ENCODE data around the gene BRICD5. TPM values are rescaled to one million over a fixed set of nuclear protein-coding genes. Genes with fewer than 3 reads are reported as not detected.

The BRICD5 gene
- total RNA-seq, 1 donor from 2014 or later = 14.4 TPM

- TF ChIP-seq, protein P1, sequence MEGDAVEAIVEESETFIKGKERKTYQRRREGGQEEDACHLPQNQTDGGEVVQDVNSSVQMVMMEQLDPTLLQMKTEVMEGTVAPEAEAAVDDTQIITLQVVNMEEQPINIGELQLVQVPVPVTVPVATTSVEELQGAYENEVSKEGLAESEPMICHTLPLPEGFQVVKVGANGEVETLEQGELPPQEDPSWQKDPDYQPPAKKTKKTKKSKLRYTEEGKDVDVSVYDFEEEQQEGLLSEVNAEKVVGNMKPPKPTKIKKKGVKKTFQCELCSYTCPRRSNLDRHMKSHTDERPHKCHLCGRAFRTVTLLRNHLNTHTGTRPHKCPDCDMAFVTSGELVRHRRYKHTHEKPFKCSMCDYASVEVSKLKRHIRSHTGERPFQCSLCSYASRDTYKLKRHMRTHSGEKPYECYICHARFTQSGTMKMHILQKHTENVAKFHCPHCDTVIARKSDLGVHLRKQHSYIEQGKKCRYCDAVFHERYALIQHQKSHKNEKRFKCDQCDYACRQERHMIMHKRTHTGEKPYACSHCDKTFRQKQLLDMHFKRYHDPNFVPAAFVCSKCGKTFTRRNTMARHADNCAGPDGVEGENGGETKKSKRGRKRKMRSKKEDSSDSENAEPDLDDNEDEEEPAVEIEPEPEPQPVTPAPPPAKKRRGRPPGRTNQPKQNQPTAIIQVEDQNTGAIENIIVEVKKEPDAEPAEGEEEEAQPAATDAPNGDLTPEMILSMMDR (IDR thresholded peaks at IDR 0.05; ENCODE audit: unreplicated experiment) = no peak
- H3K27me3 Mint-ChIP-seq (ENCODE audit: low read depth) = peaks cover 10% of the 10 kb centered on the region
- no peaks in the 10 kb centered on the region for H3K9me3 Mint-ChIP-seq
- no peak overlapping the region for H3K4me3 Mint-ChIP-seq
- DNase-seq (ENCODE audit: low spot score in 2 of 2, unreplicated experiment in 2 of 2) = no peak
- H3K36me3 Mint-ChIP-seq = no peaks in the 10 kb centered on the region
- no peak overlapping the region for H3K27ac Mint-ChIP-seq
- peaks cover 10% of the 10 kb centered on the region for H3K4me1 Mint-ChIP-seq
Observed at GRCh38 chr16:2190659-2191445, 19.8 kb downstream of the BRICD5 start.

DNA sequence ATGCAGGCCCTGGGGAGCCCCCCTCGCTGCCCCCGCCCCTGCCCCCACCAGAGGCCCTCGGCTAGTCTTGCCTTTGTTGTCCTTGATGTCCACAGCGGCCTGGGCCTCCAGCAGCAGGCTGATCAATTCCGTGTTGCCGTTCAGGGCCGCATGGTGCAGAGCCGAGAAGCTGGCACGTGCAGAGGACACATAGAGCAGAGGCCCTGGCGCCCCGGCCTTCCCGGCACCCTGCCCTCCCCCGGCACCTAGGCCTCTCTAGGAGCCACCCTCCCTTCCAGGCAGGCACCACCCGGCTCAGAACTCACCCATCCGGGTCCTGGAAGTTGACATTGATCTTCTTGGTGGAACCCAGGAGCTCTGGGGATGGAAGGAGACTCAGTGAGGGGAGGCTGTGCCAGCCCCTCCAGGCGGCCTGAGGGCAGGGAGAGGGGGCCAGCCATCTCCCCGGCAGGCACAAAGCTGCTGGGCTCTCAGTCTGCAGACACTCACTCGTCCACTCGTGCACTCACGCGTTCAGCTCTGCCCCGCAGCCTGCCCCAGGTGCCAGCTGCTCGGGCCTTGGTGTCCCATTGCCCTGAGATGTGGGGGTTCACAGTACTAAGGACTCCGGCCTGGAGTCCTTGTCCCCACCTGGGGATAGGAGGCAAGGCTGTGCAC lies 20.5 kb downstream of the BRICD5 start:
- Mint-ChIP-seq H3K27me3 (ENCODE audit: low read depth) (peaks cover 7% of the 10 kb centered on the region), H3K9me3 (no peaks in the 10 kb centered on the region), H3K4me1 (peaks cover 8% of the 10 kb centered on the region), H3K4me3 (no peak overlapping the region), H3K27ac (no peak overlapping the region), H3K36me3 (no peaks in the 10 kb centered on the region)
- TF ChIP-seq, protein P1 (IDR thresholded peaks at IDR 0.05; ENCODE audit: unreplicated experiment) = no peak
- DNase-seq (ENCODE audit: low spot score in 2 of 2, unreplicated experiment in 2 of 2) = no peak

DNA sequence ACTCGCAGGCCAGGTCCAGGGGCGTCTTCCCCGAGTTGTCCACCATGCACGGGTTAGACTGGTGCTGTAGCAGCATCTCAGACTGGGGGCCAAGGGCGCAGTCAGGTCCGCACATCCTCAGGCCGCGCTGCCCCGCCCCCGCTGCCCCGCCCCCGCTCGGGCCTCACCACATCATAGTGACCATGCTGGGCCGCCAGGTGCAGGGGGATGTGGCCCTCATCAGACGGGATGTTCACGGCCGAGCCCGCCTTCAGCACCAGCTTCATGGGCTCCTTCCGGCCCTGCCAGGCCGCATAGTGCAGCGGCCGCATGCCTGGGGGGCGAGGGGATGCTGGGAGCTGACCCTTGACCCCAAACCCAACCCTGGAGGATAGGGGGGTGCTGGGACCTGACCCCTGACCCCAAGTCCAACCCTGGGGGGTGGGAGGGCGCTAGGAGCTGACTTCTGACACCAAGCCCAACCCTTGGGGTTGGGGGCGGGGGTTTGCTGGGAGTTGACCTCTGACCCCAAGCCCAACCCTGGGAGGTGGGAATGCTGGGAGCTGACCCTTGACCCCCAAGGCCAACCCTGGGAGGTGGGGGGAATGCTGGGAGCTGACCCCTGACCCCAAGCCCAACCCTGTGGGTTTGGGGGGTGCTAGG lies 21.3 kb downstream of the BRICD5 start:
- TF ChIP-seq, protein P1 (IDR thresholded peaks at IDR 0.05; ENCODE audit: unreplicated experiment) = no peak
- Mint-ChIP-seq H3K36me3 (no peaks in the 10 kb centered on the region), H3K9me3 (no peaks in the 10 kb centered on the region), H3K27ac (no peak overlapping the region), H3K4me3 (no peak overlapping the region), H3K4me1 (peaks cover under 1% of the 10 kb centered on the region), H3K27me3 (ENCODE audit: low read depth) (peaks cover 2% of the 10 kb centered on the region)
- no peak for DNase-seq (ENCODE audit: low spot score in 2 of 2, unreplicated experiment in 2 of 2)

- H3K9me3 Mint-ChIP-seq = no peaks in the 10 kb centered on the region
- TF ChIP-seq, protein P1 (IDR thresholded peaks at IDR 0.05; ENCODE audit: unreplicated experiment) = no peak
Observed at GRCh38 chr16:2188395-2188794, 22.3 kb downstream of the BRICD5 start.

DNA sequence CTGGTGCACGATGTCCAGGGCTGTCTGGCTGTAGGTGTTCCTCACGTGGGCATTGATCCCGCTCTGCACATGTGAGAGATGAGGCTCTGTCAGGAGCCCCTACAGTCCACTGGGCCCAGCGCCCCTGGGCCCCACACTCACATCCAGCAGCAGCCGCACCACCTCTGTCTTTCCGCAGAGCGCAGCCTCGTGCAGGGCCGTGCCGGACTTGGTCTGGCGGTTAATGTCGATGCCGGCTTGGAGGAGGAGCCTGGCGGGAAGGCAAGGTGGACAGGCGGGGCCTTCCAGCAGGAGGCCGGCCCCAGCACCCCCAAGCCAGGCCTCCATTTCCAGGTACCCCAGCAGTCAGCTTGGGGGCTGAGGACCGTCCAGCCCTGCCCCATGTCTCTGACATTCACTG lies 23.5 kb downstream of the BRICD5 start:
- Mint-ChIP-seq H3K4me1 (no peaks in the 10 kb centered on the region), H3K9me3 (no peaks in the 10 kb centered on the region), H3K27ac (no peak overlapping the region), H3K36me3 (peaks cover under 1% of the 10 kb centered on the region), H3K4me3 (no peak overlapping the region), H3K27me3 (ENCODE audit: low read depth) (no peaks in the 10 kb centered on the region)
- no peak for DNase-seq (ENCODE audit: low spot score in 2 of 2, unreplicated experiment in 2 of 2)
- TF ChIP-seq, protein P1 (IDR thresholded peaks at IDR 0.05; ENCODE audit: unreplicated experiment) = no peak

More at GRCh38 chr16:2188395-2188794, 22.3 kb downstream of the BRICD5 start:
- no peaks in the 10 kb centered on the region for H3K27me3 Mint-ChIP-seq (ENCODE audit: low read depth)
- no peak overlapping the region for H3K4me3 Mint-ChIP-seq
- H3K4me1 Mint-ChIP-seq = no peaks in the 10 kb centered on the region
- no peak for DNase-seq (ENCODE audit: low spot score in 2 of 2, unreplicated experiment in 2 of 2)
- H3K27ac Mint-ChIP-seq = no peak overlapping the region
- H3K36me3 Mint-ChIP-seq = no peaks in the 10 kb centered on the region
